ENCODE results near the gene IL5.
A peak's percentile ranks its signal among the peaks of the same experiment; 100 is the strongest.

The IL5 gene

DNA sequence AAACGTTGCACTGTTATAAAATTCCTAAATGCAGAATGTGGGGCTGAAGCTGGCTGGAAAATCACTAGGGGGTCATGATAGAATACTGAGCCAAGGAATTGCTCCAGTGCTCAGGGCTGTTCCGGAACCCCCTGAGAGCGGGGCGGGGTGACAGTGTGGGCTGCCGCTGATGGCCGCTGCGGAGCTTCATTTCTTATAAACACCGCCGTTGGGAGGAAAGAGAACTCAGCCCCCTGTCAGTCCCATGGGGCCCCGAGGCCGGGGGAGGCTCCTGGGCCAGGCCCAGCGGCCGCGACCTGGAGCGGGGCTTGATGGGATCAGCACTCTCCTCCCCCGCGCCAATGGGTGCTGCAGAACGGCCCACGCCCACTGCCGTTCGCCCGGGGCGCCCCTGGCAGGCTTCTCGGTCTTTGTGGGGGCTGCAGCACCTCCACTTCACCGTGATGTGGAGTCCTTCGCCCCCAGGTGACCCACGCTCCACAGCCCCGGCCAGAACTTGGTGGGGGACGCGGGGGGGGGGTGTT lies 47.6 kb downstream of the IL5 start:
- peak overlapping the region; percentile 51 for H3K4me3 ChIP-seq (ENCODE audit: low read depth, low read length)
- TF ChIP-seq, protein P1, sequence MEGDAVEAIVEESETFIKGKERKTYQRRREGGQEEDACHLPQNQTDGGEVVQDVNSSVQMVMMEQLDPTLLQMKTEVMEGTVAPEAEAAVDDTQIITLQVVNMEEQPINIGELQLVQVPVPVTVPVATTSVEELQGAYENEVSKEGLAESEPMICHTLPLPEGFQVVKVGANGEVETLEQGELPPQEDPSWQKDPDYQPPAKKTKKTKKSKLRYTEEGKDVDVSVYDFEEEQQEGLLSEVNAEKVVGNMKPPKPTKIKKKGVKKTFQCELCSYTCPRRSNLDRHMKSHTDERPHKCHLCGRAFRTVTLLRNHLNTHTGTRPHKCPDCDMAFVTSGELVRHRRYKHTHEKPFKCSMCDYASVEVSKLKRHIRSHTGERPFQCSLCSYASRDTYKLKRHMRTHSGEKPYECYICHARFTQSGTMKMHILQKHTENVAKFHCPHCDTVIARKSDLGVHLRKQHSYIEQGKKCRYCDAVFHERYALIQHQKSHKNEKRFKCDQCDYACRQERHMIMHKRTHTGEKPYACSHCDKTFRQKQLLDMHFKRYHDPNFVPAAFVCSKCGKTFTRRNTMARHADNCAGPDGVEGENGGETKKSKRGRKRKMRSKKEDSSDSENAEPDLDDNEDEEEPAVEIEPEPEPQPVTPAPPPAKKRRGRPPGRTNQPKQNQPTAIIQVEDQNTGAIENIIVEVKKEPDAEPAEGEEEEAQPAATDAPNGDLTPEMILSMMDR (IDR thresholded peaks at IDR 0.05; ENCODE audit: low read depth, low read length) = no peak
- in situ Hi-C loops (cut with HindIII; ENCODE audit: low sequenced_read_pairs) = no loop called here
- peak; percentile 94 for DNase-seq (ENCODE audit: low read depth, low spot score)

DNA sequence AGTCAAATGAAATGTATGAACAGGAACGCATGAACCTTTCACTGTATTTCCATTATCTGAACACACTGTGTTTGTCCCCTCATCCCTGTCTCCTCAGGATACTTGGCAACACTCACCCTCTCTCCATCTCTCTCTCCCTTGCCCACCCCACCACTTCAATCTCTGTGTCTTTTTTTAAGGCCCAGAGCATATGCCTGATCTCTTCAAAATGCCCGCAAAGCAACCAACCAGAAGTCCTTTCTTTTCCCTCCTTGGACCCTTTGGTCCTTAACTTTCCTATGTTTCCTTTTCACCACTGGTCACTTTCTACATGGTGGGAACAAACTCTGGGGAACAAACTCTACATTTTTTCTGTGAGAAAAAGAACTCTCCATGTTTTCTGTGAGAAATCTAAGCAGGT lies 49.5 kb downstream of the IL5 start:
- DNase-seq (ENCODE audit: low read depth, low spot score) = no peak
- no peak overlapping the region for H3K4me3 ChIP-seq (ENCODE audit: low read depth, low read length)
- in situ Hi-C loops (cut with HindIII; ENCODE audit: low sequenced_read_pairs) = no loop called here
- TF ChIP-seq, protein P1 (IDR thresholded peaks at IDR 0.05; ENCODE audit: low read depth, low read length) = no peak

DNA sequence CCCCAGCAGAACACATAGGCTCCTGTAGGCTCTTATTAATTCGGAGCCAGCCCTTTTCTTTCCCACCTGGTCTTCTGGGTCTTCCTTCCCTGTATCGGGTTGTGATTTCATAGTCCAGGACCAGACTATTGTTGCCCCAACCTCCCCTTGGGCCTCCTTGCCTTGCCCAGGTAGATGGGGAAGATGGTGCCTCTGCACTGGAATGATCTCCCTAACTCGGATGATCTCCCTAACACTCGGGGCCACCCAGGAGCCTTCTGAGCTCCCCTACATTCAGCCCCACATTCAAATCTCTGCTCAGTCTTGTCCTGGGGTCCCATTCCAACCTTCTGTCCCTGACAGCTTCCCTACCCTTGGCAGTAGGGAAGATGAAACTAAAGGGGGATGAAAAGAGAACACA lies 50.1 kb downstream of the IL5 start:
- TF ChIP-seq, protein P1 (IDR thresholded peaks at IDR 0.05; ENCODE audit: low read depth, low read length) = no peak
- DNase-seq (ENCODE audit: low read depth, low spot score) = no peak
- in situ Hi-C loops (cut with HindIII; ENCODE audit: low sequenced_read_pairs) = no loop called here
- no peak overlapping the region for H3K4me3 ChIP-seq (ENCODE audit: low read depth, low read length)

DNA sequence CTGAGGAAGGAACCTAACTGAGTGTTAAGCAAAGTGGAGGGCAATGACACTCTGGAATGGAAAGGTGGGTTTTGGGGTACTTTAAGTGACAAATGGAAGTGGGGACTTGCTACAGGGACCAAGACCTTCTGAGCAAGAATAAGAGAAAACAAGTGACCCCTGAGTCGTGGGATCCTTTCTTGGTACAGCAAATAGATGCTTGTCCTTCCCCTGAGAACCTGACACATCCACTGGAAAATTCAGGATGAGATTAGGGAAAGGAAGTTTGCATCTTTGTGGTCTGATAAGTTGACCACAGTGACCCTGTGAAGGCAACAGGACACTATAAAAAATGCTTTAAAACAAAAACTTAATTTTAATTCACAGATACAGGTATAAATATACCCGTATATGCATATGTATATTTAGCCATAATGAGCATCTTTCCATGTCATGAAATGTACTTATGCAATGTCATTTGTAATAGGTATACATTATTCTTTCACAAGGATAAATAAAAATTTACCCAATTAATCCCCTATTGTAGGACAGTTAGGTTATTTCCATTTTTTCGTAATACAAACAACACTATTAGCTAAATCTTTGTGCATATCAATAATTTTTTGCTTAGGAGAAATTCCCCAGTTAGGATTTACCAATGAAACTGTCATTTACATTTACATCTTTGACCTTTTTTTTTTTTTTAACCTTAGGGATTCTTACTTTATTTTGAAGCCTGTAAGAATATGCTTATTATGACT lies 50.8 kb downstream of the IL5 start:
- H3K4me3 ChIP-seq (ENCODE audit: low read depth, low read length) = no peak overlapping the region

More for the DNA sequence above, 50.8 kb downstream of the IL5 start:
- TF ChIP-seq, protein P1 (IDR thresholded peaks at IDR 0.05; ENCODE audit: low read depth, low read length) = no peak
- in situ Hi-C loops (cut with HindIII; ENCODE audit: low sequenced_read_pairs) = no loop called here
- DNase-seq (ENCODE audit: low read depth, low spot score) = no peak

Data from astrocyte of the spinal cord (primary cell).